SJSA1 (cell line): ENCODE results near the gene TUBG2. TPM values are rescaled to one million over a fixed set of nuclear protein-coding genes. Genes with fewer than 3 reads are reported as not detected.
"Not testable (repeated sequence)": the region's sequence is repeated elsewhere in the genome, so short reads cannot be mapped to it uniquely, and the experiment has no call there.

Source experiments
- DNase-seq, 2 experiments: peaks; one replicate each; pipeline ENCODE4 v3.0.0-alpha.2; 2015 to 2020; ENCODE audit warnings: low spot score in 2 of 2, low read depth in 1 of 2
- H3K27ac ChIP-seq: fragments of 250-450 bp; sonication (Bioruptor Pico); 2 replicates; pipeline ENCODE4 v1.5.1; 2020; ENCODE audit warnings: mild to moderate bottlenecking, moderate library complexity
- H3K27me3 ChIP-seq: fragments of 250-450 bp; sonication (Bioruptor Pico); replicated peaks from 2 replicates; pipeline ENCODE4 v1.5.1; 2020; ENCODE audit warnings: mild to moderate bottlenecking, moderate library complexity
- H3K36me3 ChIP-seq: fragments of 250-450 bp; sonication (Bioruptor Pico); 2 replicates; pipeline ENCODE4 v1.5.1; 2020; ENCODE audit warnings: mild to moderate bottlenecking
- H3K4me1 ChIP-seq: fragments of 250-450 bp; sonication (Bioruptor Pico); replicated peaks from 2 replicates; pipeline ENCODE4 v1.6.1; 2021; ENCODE audit warnings: mild to moderate bottlenecking
- H3K4me3 ChIP-seq: fragments of 250-450 bp; sonication (Bioruptor Pico); 2 replicates; pipeline ENCODE4 v1.5.1; 2020; ENCODE audit warnings: mild to moderate bottlenecking
- H3K9me3 ChIP-seq: fragments of 250-450 bp; sonication (Bioruptor Pico); replicated peaks from 2 replicates; pipeline ENCODE4 v1.5.1; 2020; ENCODE audit warnings: mild to moderate bottlenecking
- total RNA-seq: library from RNA; depleted of rRNA; stranded (reverse); fragments of >200 nt; shearing (Covaris generic); gene quantifications from 2 replicates; pipeline ENCODE4 v1.2.3, GENCODE V29; 2014; rRNA removed

Gene TUBG2
- total RNA-seq = 0.92 and 3.5 TPM in 2 replicates

- Histone ChIP-seq H3K27me3 (peaks cover 7% of the 10 kb centered on the region; the same call in 1 of the 2 replicates), H3K4me3 (peak within 1 kb of the TSS; percentile 42), H3K27ac (no peak within 1 kb of the TSS), H3K36me3 (no peaks in the 10 kb centered on the region), H3K4me1 (peaks cover 33% of the 10 kb centered on the region), H3K9me3 (peaks cover 13% of the 10 kb centered on the region)
- DNase-seq = peak; percentile 67 to 79
These were observed at the start of gene TUBG2 for GRCh38 chr17:42659079-42659931. TSS of gene TUBG2 (plus strand) at chr17:42659284. CDS start at chr17:42659504, 220 bp downstream.

GRCh38 chr17:42609814-42610801 lies 49.0 kb upstream of the TUBG2 start:
- not testable (repeated sequence) for H3K27me3 ChIP-seq, H3K9me3 ChIP-seq
- Histone ChIP-seq H3K4me3 (peak overlapping the region; percentile 68), H3K4me1 (peaks cover 11% of the 10 kb centered on the region), H3K36me3 (peaks cover 38% of the 10 kb centered on the region), H3K27ac (peak overlapping the region; percentile 53)
- DNase-seq = peak in 1 of 2 experiments; percentile 52

- H3K27me3 ChIP-seq = no peaks in the 10 kb centered on the region
- H3K4me1 ChIP-seq = peaks cover 11% of the 10 kb centered on the region
- no peak overlapping the region for H3K4me3 ChIP-seq
- no peaks in the 10 kb centered on the region for H3K9me3 ChIP-seq
- H3K27ac ChIP-seq = no peak overlapping the region
- peaks cover 45% of the 10 kb centered on the region for H3K36me3 ChIP-seq
- no peak for DNase-seq
These were observed 47.1 kb upstream of the TUBG2 start for GRCh38 chr17:42612013-42612412.

- H3K4me3 ChIP-seq = no peak overlapping the region
- no peaks in the 10 kb centered on the region for H3K27me3 ChIP-seq
- peaks cover 45% of the 10 kb centered on the region for H3K36me3 ChIP-seq
- H3K27ac ChIP-seq = no peak overlapping the region
- DNase-seq = no peak
- peaks cover 5% of the 10 kb centered on the region; the same call in 1 of the 2 replicates for H3K4me1 ChIP-seq
- H3K9me3 ChIP-seq = no peaks in the 10 kb centered on the region
These were observed 45.3 kb upstream of the TUBG2 start for GRCh38 chr17:42613699-42614295.

GRCh38 chr17:42617956-42618431 lies 41.1 kb upstream of the TUBG2 start:
- no peaks in the 10 kb centered on the region for H3K4me1 ChIP-seq
- no peak overlapping the region for H3K27ac ChIP-seq
- no peaks in the 10 kb centered on the region for H3K27me3 ChIP-seq
- peaks cover 25% of the 10 kb centered on the region for H3K36me3 ChIP-seq
- H3K9me3 ChIP-seq = no peaks in the 10 kb centered on the region
- DNase-seq = no peak
- H3K4me3 ChIP-seq = no peak overlapping the region

GRCh38 chr17:42618442-42619150 lies 40.5 kb upstream of the TUBG2 start:
- Histone ChIP-seq H3K9me3 (no peaks in the 10 kb centered on the region), H3K27me3 (no peaks in the 10 kb centered on the region), H3K36me3 (peaks cover 19% of the 10 kb centered on the region), H3K4me1 (no peaks in the 10 kb centered on the region), H3K27ac (no peak overlapping the region), H3K4me3 (no peak overlapping the region)
- no peak for DNase-seq

GRCh38 chr17:42621987-42622386 lies 37.1 kb upstream of the TUBG2 start:
- H3K9me3 ChIP-seq = not testable (repeated sequence)

GRCh38 chr17:42623271-42623670 lies 35.8 kb upstream of the TUBG2 start:
- H3K4me1 ChIP-seq = no peaks in the 10 kb centered on the region
- DNase-seq = no peak
- H3K27ac ChIP-seq = no peak overlapping the region
- no peaks in the 10 kb centered on the region for H3K36me3 ChIP-seq
- no peaks in the 10 kb centered on the region for H3K27me3 ChIP-seq
- H3K4me3 ChIP-seq = no peak overlapping the region
- H3K9me3 ChIP-seq = no peaks in the 10 kb centered on the region

More at GRCh38 chr17:42621987-42622386, 37.1 kb upstream of the TUBG2 start:
- not testable (repeated sequence) for H3K27me3 ChIP-seq, H3K4me3 ChIP-seq, H3K27ac ChIP-seq, H3K36me3 ChIP-seq, H3K4me1 ChIP-seq, DNase-seq

- H3K4me3 ChIP-seq = no peak overlapping the region
- no peak overlapping the region for H3K27ac ChIP-seq
- no peaks in the 10 kb centered on the region for H3K9me3 ChIP-seq
- H3K4me1 ChIP-seq = no peaks in the 10 kb centered on the region
- DNase-seq = no peak
- no peaks in the 10 kb centered on the region for H3K36me3 ChIP-seq
- no peaks in the 10 kb centered on the region for H3K27me3 ChIP-seq
These were observed 35.1 kb upstream of the TUBG2 start for GRCh38 chr17:42623732-42624596.

GRCh38 chr17:42627032-42627764 lies 31.9 kb upstream of the TUBG2 start:
- not testable (repeated sequence) for H3K36me3 ChIP-seq, H3K27me3 ChIP-seq, DNase-seq, H3K27ac ChIP-seq, H3K9me3 ChIP-seq, H3K4me3 ChIP-seq, H3K4me1 ChIP-seq

- Histone ChIP-seq H3K36me3 (no peaks in the 10 kb centered on the region), H3K27ac (no peak overlapping the region), H3K4me1 (no peaks in the 10 kb centered on the region), H3K9me3 (no peaks in the 10 kb centered on the region), H3K27me3 (no peaks in the 10 kb centered on the region), H3K4me3 (no peak overlapping the region)
- no peak for DNase-seq
These were observed 29.6 kb upstream of the TUBG2 start for GRCh38 chr17:42629411-42630009.
